Measurements from ENCODE around the gene MOCS1.

DNA sequence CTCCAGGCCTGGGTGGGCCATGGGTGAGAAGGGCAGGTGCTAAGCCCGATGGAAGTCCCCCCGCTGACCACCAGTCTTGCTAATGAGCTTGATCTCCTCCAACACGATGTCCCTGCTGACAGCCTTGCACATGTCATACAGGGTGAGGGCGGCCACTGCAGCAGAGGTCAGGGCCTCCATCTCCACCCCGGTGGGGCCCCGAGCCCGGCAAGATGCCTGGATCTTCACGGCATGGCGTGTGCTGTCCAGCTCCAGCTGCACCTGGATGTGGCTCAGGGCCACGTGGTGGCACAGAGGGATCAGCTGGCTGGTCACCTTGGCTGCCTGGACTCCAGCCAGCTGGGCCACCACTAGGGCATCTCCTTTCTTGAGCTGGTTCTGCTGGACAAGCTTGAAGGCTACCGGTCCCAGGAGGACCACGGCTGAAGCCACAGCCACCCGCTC is 27.9 kb downstream of the MOCS1 start:
- TF ChIP-seq, protein P1, sequence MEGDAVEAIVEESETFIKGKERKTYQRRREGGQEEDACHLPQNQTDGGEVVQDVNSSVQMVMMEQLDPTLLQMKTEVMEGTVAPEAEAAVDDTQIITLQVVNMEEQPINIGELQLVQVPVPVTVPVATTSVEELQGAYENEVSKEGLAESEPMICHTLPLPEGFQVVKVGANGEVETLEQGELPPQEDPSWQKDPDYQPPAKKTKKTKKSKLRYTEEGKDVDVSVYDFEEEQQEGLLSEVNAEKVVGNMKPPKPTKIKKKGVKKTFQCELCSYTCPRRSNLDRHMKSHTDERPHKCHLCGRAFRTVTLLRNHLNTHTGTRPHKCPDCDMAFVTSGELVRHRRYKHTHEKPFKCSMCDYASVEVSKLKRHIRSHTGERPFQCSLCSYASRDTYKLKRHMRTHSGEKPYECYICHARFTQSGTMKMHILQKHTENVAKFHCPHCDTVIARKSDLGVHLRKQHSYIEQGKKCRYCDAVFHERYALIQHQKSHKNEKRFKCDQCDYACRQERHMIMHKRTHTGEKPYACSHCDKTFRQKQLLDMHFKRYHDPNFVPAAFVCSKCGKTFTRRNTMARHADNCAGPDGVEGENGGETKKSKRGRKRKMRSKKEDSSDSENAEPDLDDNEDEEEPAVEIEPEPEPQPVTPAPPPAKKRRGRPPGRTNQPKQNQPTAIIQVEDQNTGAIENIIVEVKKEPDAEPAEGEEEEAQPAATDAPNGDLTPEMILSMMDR (IDR thresholded peaks at IDR 0.05): no peak
- no peak for TF ChIP-seq POLR2A (IDR thresholded peaks at IDR 0.05)
